ENCODE results near the gene CHD3.

CHD3 gene

DNA sequence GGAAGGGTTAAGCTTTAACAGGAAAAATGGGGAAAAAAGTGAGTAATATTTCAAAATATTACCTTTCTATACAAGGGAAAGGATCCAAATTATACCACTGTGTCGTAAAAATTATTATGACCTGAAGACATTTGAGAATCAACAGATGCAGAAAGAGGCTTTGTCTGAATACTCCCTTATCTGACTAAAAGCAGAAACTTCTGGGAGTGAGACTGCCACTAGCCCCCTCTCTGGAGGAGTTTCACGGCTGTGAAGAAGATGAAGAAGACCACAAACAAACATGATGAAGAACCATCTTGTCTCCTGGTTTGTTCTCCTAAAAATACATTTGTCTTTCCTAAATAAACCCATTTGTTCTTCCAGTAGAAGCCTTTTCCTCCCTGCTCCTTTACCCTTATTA is 72.8 kb downstream of the CHD3 start:
- TF ChIP-seq, protein P1, sequence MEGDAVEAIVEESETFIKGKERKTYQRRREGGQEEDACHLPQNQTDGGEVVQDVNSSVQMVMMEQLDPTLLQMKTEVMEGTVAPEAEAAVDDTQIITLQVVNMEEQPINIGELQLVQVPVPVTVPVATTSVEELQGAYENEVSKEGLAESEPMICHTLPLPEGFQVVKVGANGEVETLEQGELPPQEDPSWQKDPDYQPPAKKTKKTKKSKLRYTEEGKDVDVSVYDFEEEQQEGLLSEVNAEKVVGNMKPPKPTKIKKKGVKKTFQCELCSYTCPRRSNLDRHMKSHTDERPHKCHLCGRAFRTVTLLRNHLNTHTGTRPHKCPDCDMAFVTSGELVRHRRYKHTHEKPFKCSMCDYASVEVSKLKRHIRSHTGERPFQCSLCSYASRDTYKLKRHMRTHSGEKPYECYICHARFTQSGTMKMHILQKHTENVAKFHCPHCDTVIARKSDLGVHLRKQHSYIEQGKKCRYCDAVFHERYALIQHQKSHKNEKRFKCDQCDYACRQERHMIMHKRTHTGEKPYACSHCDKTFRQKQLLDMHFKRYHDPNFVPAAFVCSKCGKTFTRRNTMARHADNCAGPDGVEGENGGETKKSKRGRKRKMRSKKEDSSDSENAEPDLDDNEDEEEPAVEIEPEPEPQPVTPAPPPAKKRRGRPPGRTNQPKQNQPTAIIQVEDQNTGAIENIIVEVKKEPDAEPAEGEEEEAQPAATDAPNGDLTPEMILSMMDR (IDR thresholded peaks at IDR 0.05; ENCODE audit: extremely low read depth, insufficient read depth, missing control alignments): no peak
- no peak for DNase-seq (ENCODE audit: low spot score)
- in situ Hi-C loops (cut with MboI; ENCODE audit: low pct_unique_long_range_greater_than_20kb, low sequenced_read_pairs, unreplicated experiment): no loop called here
